Retinal pigment epithelial cell (primary cell): ENCODE measurements around the gene CCDC149.

ENCODE experiments used
- DNase-seq: peaks from one replicate; pipeline ENCODE4 v3.0.0-alpha.2; 2010; ENCODE audit warnings: low read depth
- H3K4me3 ChIP-seq: 2 replicates; pipeline ENCODE4 v1.5.1; 2011; ENCODE audit warnings: mild to moderate bottlenecking, low read length, control low read depth, moderate library complexity
- CTCF ChIP-seq: conservative IDR thresholded peaks from 2 replicates; pipeline ENCODE4 v1.5.1; 2011; ENCODE audit warnings: low read depth, low read length, control low read depth, inconsistent platforms

CCDC149 gene

DNA sequence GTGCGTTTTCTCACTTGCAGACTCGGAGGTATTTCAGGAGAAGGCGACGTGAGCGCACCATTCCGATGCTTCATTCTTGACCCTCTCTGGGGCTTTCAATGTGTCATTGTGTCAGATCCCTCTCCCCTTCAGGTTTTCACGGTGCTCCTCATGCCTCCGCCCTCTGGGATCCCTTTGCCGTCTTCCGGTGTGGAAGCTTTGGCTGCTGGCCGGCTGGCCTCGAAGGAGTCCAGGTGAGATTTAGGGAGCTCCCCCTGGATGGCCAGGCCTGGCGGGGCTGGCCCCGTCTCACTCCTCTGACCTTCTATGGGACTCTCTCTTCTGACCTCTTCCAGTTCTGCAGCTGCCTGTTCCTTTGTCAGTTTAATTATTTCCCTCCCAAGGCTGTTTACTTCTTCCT, 104.6 kb downstream of the CCDC149 start:
- no peak overlapping the region for H3K4me3 ChIP-seq
- TF ChIP-seq CTCF = no peak
- no peak for DNase-seq

- no peak for TF ChIP-seq CTCF
- no peak for DNase-seq
- H3K4me3 ChIP-seq = no peak overlapping the region
Observed at GRCh38 chr4:24807611-24808010, 105.2 kb downstream of the CCDC149 start.

- H3K4me3 ChIP-seq = no peak overlapping the region
- TF ChIP-seq CTCF = no peak
- DNase-seq = no peak
Observed at GRCh38 chr4:24806206-24806990, 106.4 kb downstream of the CCDC149 start.

GRCh38 chr4:24805566-24805965, 107.3 kb downstream of the CCDC149 start:
- no peak overlapping the region for H3K4me3 ChIP-seq
- no peak for DNase-seq
- no peak for TF ChIP-seq CTCF

GRCh38 chr4:24805067-24805466, 107.8 kb downstream of the CCDC149 start:
- DNase-seq = no peak
- TF ChIP-seq CTCF = no peak
- no peak overlapping the region for H3K4me3 ChIP-seq

GRCh38 chr4:24802648-24803047, 110.2 kb downstream of the CCDC149 start:
- TF ChIP-seq CTCF = no peak
- no peak overlapping the region for H3K4me3 ChIP-seq
- peak; percentile 65 for DNase-seq

DNA sequence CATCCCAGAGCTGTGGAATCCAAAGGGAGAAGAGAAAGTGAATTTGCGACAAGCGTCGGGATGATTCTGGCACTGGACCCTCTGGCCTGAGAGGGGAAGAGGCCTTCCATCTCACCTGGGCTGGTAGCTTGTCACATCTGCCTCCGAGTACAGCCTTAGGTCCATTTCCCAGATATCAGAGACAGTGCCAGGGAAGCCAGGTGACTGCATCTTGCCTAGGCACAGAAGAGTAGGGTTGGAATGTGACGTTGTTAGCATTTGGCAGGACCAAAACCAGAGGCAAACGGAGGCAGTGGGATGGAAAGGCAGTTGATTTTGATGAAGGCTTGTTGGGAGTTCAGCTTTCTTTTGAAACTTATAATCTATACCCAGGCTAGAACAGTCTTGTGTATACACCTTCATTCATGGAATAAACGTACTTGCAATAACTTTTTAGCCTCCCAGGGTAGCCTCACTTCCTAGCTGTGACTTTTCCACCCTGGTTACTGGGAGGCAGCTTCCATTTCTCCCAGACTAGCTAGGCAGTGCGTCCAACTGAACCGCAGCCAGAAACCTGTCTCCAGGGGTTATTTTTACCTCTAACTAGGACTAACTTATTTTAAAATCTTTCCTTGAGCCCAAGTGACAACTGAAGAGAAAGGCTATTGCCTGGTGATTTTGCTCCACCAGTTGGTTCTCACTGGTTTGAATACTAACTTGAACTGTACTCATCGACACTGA, 111.5 kb downstream of the CCDC149 start:
- DNase-seq = no peak
- H3K4me3 ChIP-seq = no peak overlapping the region
- TF ChIP-seq CTCF = no peak
